Mesodermal cell (in vitro differentiated cells): ENCODE data around the gene TMEM273.

Experiments
- H3K27ac ChIP-seq: 2 replicates; pipeline ENCODE4 v1.7.0; 2013; ENCODE audit warnings: mild to moderate bottlenecking, low read depth, low read length, moderate library complexity; ENCODE audit not compliant: severe bottlenecking
- H3K36me3 ChIP-seq: 2 replicates; pipeline ENCODE4 v1.7.1; 2013; ENCODE audit warnings: mild to moderate bottlenecking, low read length, moderate library complexity; ENCODE audit not compliant: control insufficient read depth, insufficient read depth
- H3K4me1 ChIP-seq: one replicate; pipeline ENCODE4 v1.7.1; 2013; ENCODE audit warnings: mild to moderate bottlenecking, low read length; ENCODE audit not compliant: insufficient read depth, control insufficient read depth, poor library complexity, severe bottlenecking
- H3K4me3 ChIP-seq: 2 replicates; pipeline ENCODE4 v1.7.0; 2013; ENCODE audit warnings: low read length, control low read depth, mild to moderate bottlenecking; ENCODE audit not compliant: insufficient read depth, poor library complexity, severe bottlenecking; ENCODE audit errors: extremely low read depth
- H3K9me3 ChIP-seq: 2 replicates; pipeline ENCODE4 v1.7.1; 2013; ENCODE audit warnings: mild to moderate bottlenecking, low read length, moderate library complexity; ENCODE audit not compliant: control insufficient read depth
- WGBS, 2 experiments: methylation state at CpG; one replicate each; pipeline ENCODE4 v1.1.5; 2013; ENCODE audit warnings: missing lambda C conversion rate in 2 of 2; ENCODE audit not compliant: insufficient coverage in 2 of 2; 5-methylcytosine and 5-hydroxymethylcytosine counted together

The TMEM273 gene

GRCh38 chr10:49170632-49171325 lies 17.4 kb downstream of the TMEM273 start:
- Histone ChIP-seq H3K36me3 (no peaks in the 10 kb centered on the region), H3K27ac (no peak overlapping the region), H3K9me3 (no peaks in the 10 kb centered on the region), H3K4me3 (no peak overlapping the region), H3K4me1 (no peaks in the 10 kb centered on the region)
- 83 to 87% methylated on average over 5 to 6 of the region's 6 CpGs for WGBS, 2 experiments

GRCh38 chr10:49169776-49170175 lies 18.4 kb downstream of the TMEM273 start:
- no peaks in the 10 kb centered on the region for H3K36me3 ChIP-seq
- no peaks in the 10 kb centered on the region for H3K4me1 ChIP-seq
- H3K9me3 ChIP-seq = no peaks in the 10 kb centered on the region
- H3K27ac ChIP-seq = no peak overlapping the region
- 60% methylated on average over 1 of the region's 4 CpGs; no CpG with 5 or more reads in 1 of the 2 experiments for WGBS, 2 experiments
- H3K4me3 ChIP-seq = no peak overlapping the region

- Histone ChIP-seq H3K36me3 (no peaks in the 10 kb centered on the region), H3K4me3 (no peak overlapping the region), H3K4me1 (no peaks in the 10 kb centered on the region), H3K9me3 (no peaks in the 10 kb centered on the region), H3K27ac (no peak overlapping the region)
- WGBS, 2 experiments = 88% methylated on average over 2 of the region's 6 CpGs; no CpG with 5 or more reads in 1 of the 2 experiments
These were observed 19.2 kb downstream of the TMEM273 start for GRCh38 chr10:49168831-49169500.

- no peak overlapping the region for H3K4me3 ChIP-seq
- H3K27ac ChIP-seq = no peak overlapping the region
- no peaks in the 10 kb centered on the region for H3K36me3 ChIP-seq
- H3K9me3 ChIP-seq = no peaks in the 10 kb centered on the region
- WGBS, 2 experiments = 90 to 96% methylated on average over 4 of the region's 4 CpGs
- H3K4me1 ChIP-seq = no peaks in the 10 kb centered on the region
These were observed 20.0 kb downstream of the TMEM273 start for GRCh38 chr10:49168171-49168540.

DNA sequence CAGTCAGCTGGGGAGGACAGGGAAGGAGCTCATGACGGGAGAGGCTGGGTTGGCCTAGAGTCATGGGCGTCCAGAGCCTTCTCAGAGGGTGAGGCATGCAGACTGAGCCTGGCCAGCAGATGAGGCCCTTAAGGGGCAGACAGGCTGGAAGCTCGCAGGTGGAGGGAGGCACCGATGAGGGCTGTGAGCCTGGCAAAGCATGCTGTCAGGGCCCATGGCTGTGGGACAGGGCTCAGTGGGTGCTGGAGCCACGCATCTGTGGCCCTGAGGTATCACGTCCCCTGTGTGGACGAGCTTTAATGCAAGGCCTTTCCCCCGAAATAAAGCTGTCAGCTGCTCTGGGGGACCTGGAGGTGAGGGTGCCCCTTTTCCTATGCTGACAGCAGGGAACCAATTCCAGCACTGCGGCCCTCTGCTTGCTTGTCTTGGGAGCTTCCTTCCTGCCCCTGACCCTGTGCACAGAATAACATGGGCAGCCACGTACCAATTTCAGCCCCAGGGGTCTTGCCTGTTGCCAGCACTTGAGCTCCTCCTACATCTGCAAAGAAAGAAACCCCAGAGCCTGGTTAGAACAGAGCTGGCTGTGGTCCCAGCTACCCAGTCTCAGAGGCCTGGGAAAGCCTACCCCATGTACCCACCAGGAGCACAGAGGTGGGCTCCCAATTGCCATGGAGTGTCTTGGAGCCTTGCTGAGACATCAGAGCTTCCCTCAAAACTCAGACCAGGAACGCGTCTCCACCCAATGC lies 20.6 kb downstream of the TMEM273 start:
- no peaks in the 10 kb centered on the region for H3K36me3 ChIP-seq
- no peak overlapping the region for H3K4me3 ChIP-seq
- WGBS, 2 experiments = 92 to 94% methylated on average over 11 to 12 of the region's 12 CpGs
- H3K9me3 ChIP-seq = no peaks in the 10 kb centered on the region
- no peaks in the 10 kb centered on the region for H3K4me1 ChIP-seq
- H3K27ac ChIP-seq = no peak overlapping the region

GRCh38 chr10:49166484-49167400 lies 21.4 kb downstream of the TMEM273 start:
- H3K4me3 ChIP-seq = no peak overlapping the region
- 87 to 93% methylated on average over 10 to 12 of the region's 14 CpGs for WGBS, 2 experiments
- no peaks in the 10 kb centered on the region for H3K36me3 ChIP-seq
- H3K9me3 ChIP-seq = no peaks in the 10 kb centered on the region
- no peaks in the 10 kb centered on the region for H3K4me1 ChIP-seq
- no peak overlapping the region for H3K27ac ChIP-seq

- no peak overlapping the region for H3K27ac ChIP-seq
- 86 to 89% methylated on average over 8 to 11 of the region's 14 CpGs for WGBS, 2 experiments
- H3K4me3 ChIP-seq = no peak overlapping the region
- H3K36me3 ChIP-seq = no peaks in the 10 kb centered on the region
- H3K9me3 ChIP-seq = no peaks in the 10 kb centered on the region
- no peaks in the 10 kb centered on the region for H3K4me1 ChIP-seq
These were observed 22.2 kb downstream of the TMEM273 start for GRCh38 chr10:49165821-49166483.

- 76 to 81% methylated on average over 7 of the region's 7 CpGs for WGBS, 2 experiments
- no peaks in the 10 kb centered on the region for H3K9me3 ChIP-seq
- no peaks in the 10 kb centered on the region for H3K4me1 ChIP-seq
These were observed 22.9 kb downstream of the TMEM273 start for GRCh38 chr10:49165259-49165658.

GRCh38 chr10:49164559-49165188 lies 23.5 kb downstream of the TMEM273 start:
- no peak overlapping the region for H3K27ac ChIP-seq
- 57 to 70% methylated on average over 5 of the region's 9 CpGs for WGBS, 2 experiments
- no peaks in the 10 kb centered on the region for H3K9me3 ChIP-seq
- no peaks in the 10 kb centered on the region for H3K4me1 ChIP-seq
- no peak overlapping the region for H3K4me3 ChIP-seq
- no peaks in the 10 kb centered on the region for H3K36me3 ChIP-seq

More at GRCh38 chr10:49165259-49165658, 22.9 kb downstream of the TMEM273 start:
- Histone ChIP-seq H3K27ac (no peak overlapping the region), H3K36me3 (no peaks in the 10 kb centered on the region), H3K4me3 (no peak overlapping the region)
